HepG2 (cell line): ENCODE results near the gene DEPDC1B.

ENCODE experiments used
- EP300 ChIP-seq, 3 experiments: sonication (generic) in 1 of 3; formaldehyde crosslinking in 1 of 3; IDR thresholded peaks; 2 replicates each; pipeline versions ENCODE4 v1.5.1 to v1.6.1; 2011 to 2020; ENCODE audit warnings: low read depth in 2 of 3, low read length in 2 of 3, borderline replicate concordance in 1 of 3, improper control_type of control experiment in 1 of 3, mild to moderate bottlenecking in 1 of 3, missing genetic modification reagents in 1 of 3, moderate library complexity in 1 of 3
- EZH2 ChIP-seq: conservative IDR thresholded peaks from 2 replicates; pipeline ENCODE4 v1.6.1; 2012; ENCODE audit warnings: mild to moderate bottlenecking, low read depth, low read length, moderate library complexity
- FOSL1 ChIP-seq: sonication (generic); formaldehyde crosslinking; IDR thresholded peaks from 2 replicates; pipeline ENCODE4 v1.9.0; 2021; ENCODE audit warnings: missing genetic modification reagents, borderline replicate concordance
- NAIF1 ChIP-seq: sonication (generic); formaldehyde crosslinking; IDR thresholded peaks from 2 replicates; pipeline ENCODE4 v1.5.0; 2020; ENCODE audit warnings: mild to moderate bottlenecking, missing genetic modification reagents, borderline replicate concordance
- NCOA2 ChIP-seq: sonication (generic); formaldehyde crosslinking; IDR thresholded peaks from 2 replicates; pipeline ENCODE4 v1.8.0; 2022; ENCODE audit warnings: inconsistent platforms
- ZNF772 ChIP-seq: sonication (generic); formaldehyde crosslinking; IDR thresholded peaks from 2 replicates; pipeline ENCODE4 v1.5.0; 2020; ENCODE audit warnings: mild to moderate bottlenecking, missing genetic modification reagents
- TF ChIP-seq, protein P1 (sequence below): IDR thresholded peaks from 2 replicates; pipeline ENCODE4 v1.6.1; 2016
- TF ChIP-seq, protein P2 (sequence below): sonication (generic); formaldehyde crosslinking; IDR thresholded peaks from 2 replicates; pipeline ENCODE4 v1.5.0; 2020; ENCODE audit warnings: mild to moderate bottlenecking, missing genetic modification reagents, moderate library complexity

DNA sequence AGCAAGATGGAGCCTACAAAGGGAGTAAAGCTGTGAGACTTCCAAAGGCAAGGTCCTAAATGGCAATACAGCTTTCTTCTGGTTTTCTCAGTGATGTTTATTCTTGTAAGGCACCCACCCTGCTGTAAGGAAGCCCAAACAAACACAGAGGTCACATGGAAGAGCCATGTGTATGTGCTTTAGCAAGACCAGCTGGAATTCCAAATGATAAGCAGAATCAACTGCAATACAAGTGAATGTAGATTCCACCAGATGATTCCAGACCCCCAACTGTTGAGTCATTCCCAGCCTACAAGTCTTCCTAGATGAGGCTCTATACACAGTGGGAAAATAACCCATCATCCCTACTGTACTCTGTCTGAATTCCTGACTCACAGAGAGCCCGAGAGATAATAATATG is 122.8 kb downstream of the DEPDC1B start:
- TF ChIP-seq EZH2 (no peak), NAIF1 (CRISPR knock-in tag) (no peak), NCOA2 (CRISPR knock-in tag) (no peak), EP300 (IDR thresholded peaks at IDR 0.05; ENCODE audit: low read depth in 2 of 2, low read length in 2 of 2) (no peak), EP300 (CRISPR knock-in tag; IDR thresholded peaks at IDR 0.05; ENCODE audit: borderline replicate concordance) (no peak), ZNF772 (no peak), FOSL1 (CRISPR knock-in tag) (no peak)
- TF ChIP-seq, protein P1, sequence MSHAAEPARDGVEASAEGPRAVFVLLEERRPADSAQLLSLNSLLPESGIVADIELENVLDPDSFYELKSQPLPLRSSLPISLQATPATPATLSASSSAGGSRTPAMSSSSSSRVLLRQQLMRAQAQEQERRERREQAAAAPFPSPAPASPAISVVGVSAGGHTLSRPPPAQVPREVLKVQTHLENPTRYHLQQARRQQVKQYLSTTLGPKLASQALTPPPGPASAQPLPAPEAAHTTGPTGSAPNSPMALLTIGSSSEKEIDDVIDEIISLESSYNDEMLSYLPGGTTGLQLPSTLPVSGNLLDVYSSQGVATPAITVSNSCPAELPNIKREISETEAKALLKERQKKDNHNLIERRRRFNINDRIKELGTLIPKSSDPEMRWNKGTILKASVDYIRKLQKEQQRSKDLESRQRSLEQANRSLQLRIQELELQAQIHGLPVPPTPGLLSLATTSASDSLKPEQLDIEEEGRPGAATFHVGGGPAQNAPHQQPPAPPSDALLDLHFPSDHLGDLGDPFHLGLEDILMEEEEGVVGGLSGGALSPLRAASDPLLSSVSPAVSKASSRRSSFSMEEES: no peak
- TF ChIP-seq, protein P2, sequence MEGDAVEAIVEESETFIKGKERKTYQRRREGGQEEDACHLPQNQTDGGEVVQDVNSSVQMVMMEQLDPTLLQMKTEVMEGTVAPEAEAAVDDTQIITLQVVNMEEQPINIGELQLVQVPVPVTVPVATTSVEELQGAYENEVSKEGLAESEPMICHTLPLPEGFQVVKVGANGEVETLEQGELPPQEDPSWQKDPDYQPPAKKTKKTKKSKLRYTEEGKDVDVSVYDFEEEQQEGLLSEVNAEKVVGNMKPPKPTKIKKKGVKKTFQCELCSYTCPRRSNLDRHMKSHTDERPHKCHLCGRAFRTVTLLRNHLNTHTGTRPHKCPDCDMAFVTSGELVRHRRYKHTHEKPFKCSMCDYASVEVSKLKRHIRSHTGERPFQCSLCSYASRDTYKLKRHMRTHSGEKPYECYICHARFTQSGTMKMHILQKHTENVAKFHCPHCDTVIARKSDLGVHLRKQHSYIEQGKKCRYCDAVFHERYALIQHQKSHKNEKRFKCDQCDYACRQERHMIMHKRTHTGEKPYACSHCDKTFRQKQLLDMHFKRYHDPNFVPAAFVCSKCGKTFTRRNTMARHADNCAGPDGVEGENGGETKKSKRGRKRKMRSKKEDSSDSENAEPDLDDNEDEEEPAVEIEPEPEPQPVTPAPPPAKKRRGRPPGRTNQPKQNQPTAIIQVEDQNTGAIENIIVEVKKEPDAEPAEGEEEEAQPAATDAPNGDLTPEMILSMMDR (CRISPR knock-in tag): no peak
